Measurements from ENCODE around the gene OGFR.

The OGFR gene

DNA sequence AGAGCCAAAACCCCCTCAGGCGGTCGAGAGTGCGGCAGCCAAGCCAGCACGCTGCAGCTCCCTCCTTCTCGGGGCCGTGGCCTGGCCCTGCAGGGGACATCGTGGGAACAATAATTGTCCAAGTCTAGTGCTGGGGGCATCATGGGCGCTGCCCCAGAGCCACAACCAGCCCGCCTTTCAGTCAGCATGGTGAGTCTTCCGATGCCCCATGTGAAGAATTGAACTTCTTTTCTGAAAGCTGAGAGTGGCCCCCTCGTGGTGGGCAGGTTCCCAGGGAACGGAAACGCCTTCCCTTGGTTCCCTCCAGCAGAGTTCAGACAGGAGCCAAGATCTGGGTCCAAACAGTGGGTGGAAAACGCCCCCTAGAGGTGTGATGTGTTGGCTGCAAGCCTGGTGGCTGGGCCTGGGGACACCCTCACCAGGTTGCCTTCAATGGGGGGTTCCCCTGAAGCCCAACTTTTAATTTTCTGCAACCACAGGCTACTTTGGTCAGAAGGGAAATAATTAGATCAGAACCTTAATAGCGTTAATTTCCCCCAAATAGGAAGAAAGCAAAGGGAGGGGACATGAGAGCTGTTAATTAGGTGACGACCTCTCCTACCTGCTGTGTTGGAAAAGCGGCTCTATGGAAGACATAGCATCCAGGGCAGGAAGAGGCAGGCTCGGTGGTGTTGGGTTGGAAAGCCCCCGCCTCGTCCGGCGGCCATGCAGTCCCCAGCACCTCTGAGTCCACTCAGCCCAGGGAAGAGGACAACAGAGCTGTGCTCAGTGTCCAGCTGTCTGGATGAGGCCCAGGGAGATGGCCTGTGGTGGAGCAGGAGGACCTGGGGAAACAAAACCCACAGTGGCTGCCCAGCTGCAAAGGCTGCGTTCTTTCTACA lies 13.1 kb upstream of the OGFR start (continued):
- peak; percentile 64 for TF ChIP-seq ZBTB17 (tag by site-specific recombination; IDR thresholded peaks at IDR 0.05)
- no peak for TF ChIP-seq ZNF600 (tag by site-specific recombination; IDR thresholded peaks at IDR 0.05)
- peak; percentile 52; the same call in 1 of the 2 replicates for TF ChIP-seq ZNF692 (tag by site-specific recombination; IDR thresholded peaks at IDR 0.05)
- TF ChIP-seq ZNF174 (tag by site-specific recombination; IDR thresholded peaks at IDR 0.05): no peak
- TF ChIP-seq ZNF510 (tag by site-specific recombination; IDR thresholded peaks at IDR 0.05; ENCODE audit: insufficient replicate concordance): no peak
- peak; percentile 95 for TF ChIP-seq ZSCAN30 (tag by site-specific recombination; IDR thresholded peaks at IDR 0.05)
- TF ChIP-seq ZIC2 (tag by site-specific recombination; IDR thresholded peaks at IDR 0.05): peak; percentile 67
- TF ChIP-seq, protein P1, sequence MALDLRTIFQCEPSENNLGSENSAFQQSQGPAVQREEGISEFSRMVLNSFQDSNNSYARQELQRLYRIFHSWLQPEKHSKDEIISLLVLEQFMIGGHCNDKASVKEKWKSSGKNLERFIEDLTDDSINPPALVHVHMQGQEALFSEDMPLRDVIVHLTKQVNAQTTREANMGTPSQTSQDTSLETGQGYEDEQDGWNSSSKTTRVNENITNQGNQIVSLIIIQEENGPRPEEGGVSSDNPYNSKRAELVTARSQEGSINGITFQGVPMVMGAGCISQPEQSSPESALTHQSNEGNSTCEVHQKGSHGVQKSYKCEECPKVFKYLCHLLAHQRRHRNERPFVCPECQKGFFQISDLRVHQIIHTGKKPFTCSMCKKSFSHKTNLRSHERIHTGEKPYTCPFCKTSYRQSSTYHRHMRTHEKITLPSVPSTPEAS (tag by site-specific recombination; IDR thresholded peaks at IDR 0.05): no peak
- no peak for TF ChIP-seq ZNF24 (tag by site-specific recombination; IDR thresholded peaks at IDR 0.05)
- TF ChIP-seq ZFP41 (tag by site-specific recombination; IDR thresholded peaks at IDR 0.05; ENCODE audit: borderline replicate concordance): no peak
- no peak for TF ChIP-seq REPIN1 (tag by site-specific recombination; IDR thresholded peaks at IDR 0.05; ENCODE audit: low read depth)
- TF ChIP-seq, protein P2, sequence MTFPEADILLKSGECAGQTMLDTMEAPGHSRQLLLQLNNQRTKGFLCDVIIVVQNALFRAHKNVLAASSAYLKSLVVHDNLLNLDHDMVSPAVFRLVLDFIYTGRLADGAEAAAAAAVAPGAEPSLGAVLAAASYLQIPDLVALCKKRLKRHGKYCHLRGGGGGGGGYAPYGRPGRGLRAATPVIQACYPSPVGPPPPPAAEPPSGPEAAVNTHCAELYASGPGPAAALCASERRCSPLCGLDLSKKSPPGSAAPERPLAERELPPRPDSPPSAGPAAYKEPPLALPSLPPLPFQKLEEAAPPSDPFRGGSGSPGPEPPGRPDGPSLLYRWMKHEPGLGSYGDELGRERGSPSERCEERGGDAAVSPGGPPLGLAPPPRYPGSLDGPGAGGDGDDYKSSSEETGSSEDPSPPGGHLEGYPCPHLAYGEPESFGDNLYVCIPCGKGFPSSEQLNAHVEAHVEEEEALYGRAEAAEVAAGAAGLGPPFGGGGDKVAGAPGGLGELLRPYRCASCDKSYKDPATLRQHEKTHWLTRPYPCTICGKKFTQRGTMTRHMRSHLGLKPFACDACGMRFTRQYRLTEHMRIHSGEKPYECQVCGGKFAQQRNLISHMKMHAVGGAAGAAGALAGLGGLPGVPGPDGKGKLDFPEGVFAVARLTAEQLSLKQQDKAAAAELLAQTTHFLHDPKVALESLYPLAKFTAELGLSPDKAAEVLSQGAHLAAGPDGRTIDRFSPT (tag by site-specific recombination; IDR thresholded peaks at IDR 0.05): no peak
- TF ChIP-seq, protein P3, sequence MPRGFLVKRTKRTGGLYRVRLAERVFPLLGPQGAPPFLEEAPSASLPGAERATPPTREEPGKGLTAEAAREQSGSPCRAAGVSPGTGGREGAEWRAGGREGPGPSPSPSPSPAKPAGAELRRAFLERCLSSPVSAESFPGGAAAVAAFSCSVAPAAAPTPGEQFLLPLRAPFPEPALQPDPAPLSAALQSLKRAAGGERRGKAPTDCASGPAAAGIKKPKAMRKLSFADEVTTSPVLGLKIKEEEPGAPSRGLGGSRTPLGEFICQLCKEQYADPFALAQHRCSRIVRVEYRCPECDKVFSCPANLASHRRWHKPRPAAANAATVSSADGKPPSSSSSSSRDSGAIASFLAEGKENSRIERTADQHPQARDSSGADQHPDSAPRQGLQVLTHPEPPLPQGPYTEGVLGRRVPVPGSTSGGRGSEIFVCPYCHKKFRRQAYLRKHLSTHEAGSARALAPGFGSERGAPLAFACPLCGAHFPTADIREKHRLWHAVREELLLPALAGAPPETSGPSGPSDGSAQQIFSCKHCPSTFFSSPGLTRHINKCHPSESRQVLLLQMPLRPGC (tag by site-specific recombination; IDR thresholded peaks at IDR 0.05): no peak
- no peak for TF ChIP-seq ZNF140 (tag by site-specific recombination; IDR thresholded peaks at IDR 0.05)
- TF ChIP-seq ZNF133 (tag by site-specific recombination; IDR thresholded peaks at IDR 0.05): no peak
- 0 out of 2 replicates have a peak, but pooled peaks have one; percentile 45 for TF ChIP-seq ZEB2 (tag by site-specific recombination; IDR thresholded peaks at IDR 0.05)
- TF ChIP-seq GLIS1 (tag by site-specific recombination; IDR thresholded peaks at IDR 0.05): peak; percentile 97
- no peak for TF ChIP-seq ZNF555 (tag by site-specific recombination; conservative IDR thresholded peaks at IDR 0.05)
- TF ChIP-seq ZNF776 (tag by site-specific recombination; IDR thresholded peaks at IDR 0.05; ENCODE audit: borderline replicate concordance): no peak
- TF ChIP-seq KLF16 (tag by site-specific recombination; IDR thresholded peaks at IDR 0.05): 0 out of 2 replicates have a peak, but pooled peaks have one; percentile 71
- TF ChIP-seq, protein P4, sequence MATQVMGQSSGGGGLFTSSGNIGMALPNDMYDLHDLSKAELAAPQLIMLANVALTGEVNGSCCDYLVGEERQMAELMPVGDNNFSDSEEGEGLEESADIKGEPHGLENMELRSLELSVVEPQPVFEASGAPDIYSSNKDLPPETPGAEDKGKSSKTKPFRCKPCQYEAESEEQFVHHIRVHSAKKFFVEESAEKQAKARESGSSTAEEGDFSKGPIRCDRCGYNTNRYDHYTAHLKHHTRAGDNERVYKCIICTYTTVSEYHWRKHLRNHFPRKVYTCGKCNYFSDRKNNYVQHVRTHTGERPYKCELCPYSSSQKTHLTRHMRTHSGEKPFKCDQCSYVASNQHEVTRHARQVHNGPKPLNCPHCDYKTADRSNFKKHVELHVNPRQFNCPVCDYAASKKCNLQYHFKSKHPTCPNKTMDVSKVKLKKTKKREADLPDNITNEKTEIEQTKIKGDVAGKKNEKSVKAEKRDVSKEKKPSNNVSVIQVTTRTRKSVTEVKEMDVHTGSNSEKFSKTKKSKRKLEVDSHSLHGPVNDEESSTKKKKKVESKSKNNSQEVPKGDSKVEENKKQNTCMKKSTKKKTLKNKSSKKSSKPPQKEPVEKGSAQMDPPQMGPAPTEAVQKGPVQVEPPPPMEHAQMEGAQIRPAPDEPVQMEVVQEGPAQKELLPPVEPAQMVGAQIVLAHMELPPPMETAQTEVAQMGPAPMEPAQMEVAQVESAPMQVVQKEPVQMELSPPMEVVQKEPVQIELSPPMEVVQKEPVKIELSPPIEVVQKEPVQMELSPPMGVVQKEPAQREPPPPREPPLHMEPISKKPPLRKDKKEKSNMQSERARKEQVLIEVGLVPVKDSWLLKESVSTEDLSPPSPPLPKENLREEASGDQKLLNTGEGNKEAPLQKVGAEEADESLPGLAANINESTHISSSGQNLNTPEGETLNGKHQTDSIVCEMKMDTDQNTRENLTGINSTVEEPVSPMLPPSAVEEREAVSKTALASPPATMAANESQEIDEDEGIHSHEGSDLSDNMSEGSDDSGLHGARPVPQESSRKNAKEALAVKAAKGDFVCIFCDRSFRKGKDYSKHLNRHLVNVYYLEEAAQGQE (tag by site-specific recombination; IDR thresholded peaks at IDR 0.05): no peak; the same call in 1 of the 2 replicates
- TF ChIP-seq ZNF324 (tag by site-specific recombination; IDR thresholded peaks at IDR 0.05): no peak
